HCT116 (cell line): ENCODE data around the gene JAK2.
"Not testable (repeated sequence)": the region's sequence is repeated elsewhere in the genome, so short reads cannot be mapped to it uniquely, and the experiment has no call there.

Source experiments
- SP1 ChIP-seq: IDR thresholded peaks from 2 replicates; pipeline ENCODE4 v1.6.1; 2012; ENCODE audit warnings: low read depth
- ZNF274 ChIP-seq: fragments of 200-500 bp; sonication (Bioruptor generic); IDR thresholded peaks from 2 replicates; pipeline ENCODE4 v1.6.1; 2014; ENCODE audit warnings: mild to moderate bottlenecking, low read depth, low read length, inconsistent platforms
- TF ChIP-seq, protein P1 (sequence below), 3 experiments: fragments of 200-600 bp in 1 of 3; sonication (generic) in 1 of 3; IDR thresholded peaks in 2 of 3; conservative IDR thresholded peaks in 1 of 3; 2 replicates each; pipeline ENCODE4 v1.5.1; 2012 to 2017; ENCODE audit warnings: low read depth in 2 of 3, low read length in 2 of 3, antibody characterized with exemption in 1 of 3, borderline replicate concordance in 1 of 3, control low read depth in 1 of 3, mild to moderate bottlenecking in 1 of 3, mixed read lengths in 1 of 3, mixed run types in 1 of 3, moderate library complexity in 1 of 3; ENCODE audit not compliant: insufficient read depth in 1 of 3

DNA sequence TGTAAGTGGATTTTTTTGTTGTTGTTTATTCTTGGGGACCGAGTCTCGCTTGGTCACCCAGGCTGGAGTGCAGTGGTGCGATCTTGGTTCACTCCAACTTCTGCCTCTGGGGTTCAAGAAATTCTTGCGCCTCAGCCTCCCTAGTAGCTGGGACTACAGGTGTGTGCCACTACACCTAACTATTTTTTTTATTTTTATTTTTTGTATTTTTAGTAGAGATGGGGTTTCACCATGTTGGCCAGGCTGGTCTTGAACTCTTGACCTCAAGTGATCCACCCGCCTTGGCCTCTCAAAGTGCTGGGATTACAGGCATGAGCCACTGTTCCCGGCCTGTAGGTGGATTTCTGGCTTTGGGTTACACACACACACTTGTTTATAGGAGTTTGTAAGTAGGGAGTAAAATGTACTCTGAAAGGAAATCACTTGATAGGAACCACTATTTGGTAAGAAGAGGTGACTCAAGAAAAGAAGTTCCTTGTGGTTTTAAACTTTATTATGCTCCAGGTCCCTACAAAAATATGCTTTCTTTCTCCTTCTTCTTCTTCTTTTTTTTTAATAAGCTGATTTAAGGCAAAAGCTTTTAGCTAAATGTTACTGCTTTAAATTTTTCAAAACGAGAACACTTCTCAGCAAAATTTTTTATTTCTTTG lies 42.9 kb upstream of the JAK2 start:
- TF ChIP-seq ZNF274, SP1: not testable (repeated sequence)
- TF ChIP-seq, protein P1, sequence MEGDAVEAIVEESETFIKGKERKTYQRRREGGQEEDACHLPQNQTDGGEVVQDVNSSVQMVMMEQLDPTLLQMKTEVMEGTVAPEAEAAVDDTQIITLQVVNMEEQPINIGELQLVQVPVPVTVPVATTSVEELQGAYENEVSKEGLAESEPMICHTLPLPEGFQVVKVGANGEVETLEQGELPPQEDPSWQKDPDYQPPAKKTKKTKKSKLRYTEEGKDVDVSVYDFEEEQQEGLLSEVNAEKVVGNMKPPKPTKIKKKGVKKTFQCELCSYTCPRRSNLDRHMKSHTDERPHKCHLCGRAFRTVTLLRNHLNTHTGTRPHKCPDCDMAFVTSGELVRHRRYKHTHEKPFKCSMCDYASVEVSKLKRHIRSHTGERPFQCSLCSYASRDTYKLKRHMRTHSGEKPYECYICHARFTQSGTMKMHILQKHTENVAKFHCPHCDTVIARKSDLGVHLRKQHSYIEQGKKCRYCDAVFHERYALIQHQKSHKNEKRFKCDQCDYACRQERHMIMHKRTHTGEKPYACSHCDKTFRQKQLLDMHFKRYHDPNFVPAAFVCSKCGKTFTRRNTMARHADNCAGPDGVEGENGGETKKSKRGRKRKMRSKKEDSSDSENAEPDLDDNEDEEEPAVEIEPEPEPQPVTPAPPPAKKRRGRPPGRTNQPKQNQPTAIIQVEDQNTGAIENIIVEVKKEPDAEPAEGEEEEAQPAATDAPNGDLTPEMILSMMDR (IDR thresholded peaks at IDR 0.05 in 2 of 3, conservative IDR thresholded peaks at IDR 0.05 in 1 of 3; ENCODE audit: borderline replicate concordance in 1 of 3, insufficient read depth in 1 of 3, low read depth in 2 of 3, low read length in 2 of 3): not testable (repeated sequence)
